ENCODE data around the gene PSKH1.
"Not testable (repeated sequence)": the region's sequence is repeated elsewhere in the genome, so short reads cannot be mapped to it uniquely, and the experiment has no call there.

The PSKH1 gene

GRCh38 chr16:67927131-67927941 lies 34.3 kb downstream of the PSKH1 start:
- no peak for DNase-seq

- no peak for DNase-seq
Measured at GRCh38 chr16:67928147-67928546, 35.1 kb downstream of the PSKH1 start.

- peak; percentile 26 for DNase-seq
Measured at GRCh38 chr16:67928561-67929364, 35.7 kb downstream of the PSKH1 start.

GRCh38 chr16:67930191-67930590 lies 37.1 kb downstream of the PSKH1 start:
- DNase-seq, result no peak

- DNase-seq, result no peak
Measured at GRCh38 chr16:67930678-67931211, 37.7 kb downstream of the PSKH1 start.

GRCh38 chr16:67931712-67932461 lies 38.8 kb downstream of the PSKH1 start, which contains the start of gene CTRL:
Gene CTRL, minus strand, starts transcription at chr16:67931862. Its CDS starts 10 bp downstream, at chr16:67931852.
- DNase-seq, result no peak

GRCh38 chr16:67932462-67932840 lies 39.4 kb downstream of the PSKH1 start:
- no peak for DNase-seq

- no peak for DNase-seq
Measured at GRCh38 chr16:67933805-67934204, 40.8 kb downstream of the PSKH1 start.

- DNase-seq, result no peak
Measured at GRCh38 chr16:67934306-67935100, 41.4 kb downstream of the PSKH1 start.

GRCh38 chr16:67935101-67935401 lies 42.0 kb downstream of the PSKH1 start:
- DNase-seq, result no peak

- peak; percentile 69 for DNase-seq
Measured at GRCh38 chr16:67935402-67936123, 42.5 kb downstream of the PSKH1 start.

- no peak for DNase-seq
Measured at GRCh38 chr16:67936124-67936879, 43.2 kb downstream of the PSKH1 start, which contains the start of gene PSMB10. Gene PSMB10, minus strand, starts transcription at chr16:67936850. Its CDS starts 101 bp downstream, at chr16:67936749.

- no peak for DNase-seq
Measured at GRCh38 chr16:67936880-67937605, 44.0 kb downstream of the PSKH1 start.

GRCh38 chr16:67937713-67938112 lies 44.7 kb downstream of the PSKH1 start:
- not testable (repeated sequence) for DNase-seq

- no peak for DNase-seq
Measured at GRCh38 chr16:67939507-67940445, 46.7 kb downstream of the PSKH1 start.

GRCh38 chr16:67940446-67941089 lies 47.5 kb downstream of the PSKH1 start:
- DNase-seq, result no peak

- no peak for DNase-seq
Measured at GRCh38 chr16:67941469-67942199, 48.6 kb downstream of the PSKH1 start.

- no peak for DNase-seq
Measured at GRCh38 chr16:67942200-67942509, 49.1 kb downstream of the PSKH1 start.

Data from GOT3 (cell line).